SK-N-MC (cell line): Measurements from ENCODE around the gene HSD17B3.

Experiments used
- EZH2 ChIP-seq: fragments of 200-600 bp; sonication (generic); IDR thresholded peaks from one replicate; pipeline ENCODE4 v1.6.1; 2017; ENCODE audit warnings: antibody characterized with exemption
- POLR2AphosphoS5 ChIP-seq: IDR thresholded peaks from 2 replicates; pipeline ENCODE4 v1.6.1; 2012; ENCODE audit warnings: mild to moderate bottlenecking, low read depth, low read length, borderline replicate concordance

GRCh38 chr9:96230002-96230401 is 72.0 kb downstream of the HSD17B3 start:
- no peak for TF ChIP-seq EZH2
- TF ChIP-seq POLR2AphosphoS5, result no peak
